IMR-90 (cell line): ENCODE measurements around the gene MAP2K5. TPM values are rescaled to one million over a fixed set of nuclear protein-coding genes. Genes with fewer than 3 reads are reported as not detected.

Source experiments
- ATAC-seq: fragments of 200-7000 bp; cut with Tn5 transposase; 2 replicates; pipeline ENCODE4 v1.9.1; 2020; ENCODE audit warnings: low read depth, mild to moderate bottlenecking, moderate library complexity
- BruUV-seq: library from RNA; stranded (reverse); fragments of 400-500 nt; replicated peaks from 2 replicates; lab custom pipeline; 2021; lab: Mats Ljungman, UMichigan
- CTCF ChIA-PET: fragments of 300-600 bp; formaldehyde crosslinking; extraction: SDS; loops from one replicate; lab custom pipeline; 2021; ENCODE audit warnings: antibody characterized with exemption; lab: Yijun Ruan, JAX
- POLR2A ChIA-PET: fragments of 300-600 bp; sonication (Branson Sonifier 250); formaldehyde crosslinking; loops from one replicate; lab custom pipeline; 2022; ENCODE audit warnings: antibody characterized with exemption; ENCODE audit not compliant: unreplicated experiment; lab: Charles Lee
- DNase-seq: peaks from one replicate; pipeline ENCODE4 v3.0.0; 2013
- H2AFZ ChIP-seq: replicated peaks from 2 replicates; pipeline ENCODE3; 2013; ENCODE audit warnings: low read length, mild to moderate bottlenecking; ENCODE audit not compliant: poor library complexity
- H2AK5ac ChIP-seq: 2 replicates; pipeline ENCODE4 v1.6.1; 2013; ENCODE audit warnings: low read depth, low read length, inconsistent platforms
- H2AK9ac ChIP-seq: replicated peaks from 2 replicates; pipeline ENCODE3; 2013; ENCODE audit warnings: mild to moderate bottlenecking, low read depth, low read length, moderate library complexity; ENCODE audit not compliant: poor library complexity
- H2BK120ac ChIP-seq: 2 replicates; pipeline ENCODE4 v1.6.1; 2013; ENCODE audit warnings: low read depth, low read length, inconsistent platforms
- H2BK15ac ChIP-seq: 3 replicates; pipeline ENCODE4 v1.6.1; 2013; ENCODE audit warnings: low read depth, low read length, inconsistent platforms
- H2BK20ac ChIP-seq: 2 replicates; pipeline ENCODE4 v1.6.1; 2013; ENCODE audit warnings: low read depth, mild to moderate bottlenecking, inconsistent platforms, low read length, moderate library complexity
- H2BK5ac ChIP-seq: 2 replicates; pipeline ENCODE4 v1.6.1; 2013; ENCODE audit warnings: mild to moderate bottlenecking, low read depth, low read length, inconsistent platforms; ENCODE audit not compliant: poor library complexity, severe bottlenecking
- H3K14ac ChIP-seq: replicated peaks from 2 replicates; pipeline ENCODE4 v1.6.1; 2013; ENCODE audit warnings: low read depth, low read length, inconsistent platforms
- H3K18ac ChIP-seq: 2 replicates; pipeline ENCODE4 v1.6.1; 2013; ENCODE audit warnings: low read depth, low read length, control low read depth
- H3K23ac ChIP-seq: 2 replicates; pipeline ENCODE4 v1.6.1; 2013; ENCODE audit warnings: low read depth, low read length, inconsistent platforms
- H3K27ac ChIP-seq: 2 replicates; pipeline ENCODE4 v1.5.1; 2013; ENCODE audit warnings: mild to moderate bottlenecking, control low read depth, low read length; ENCODE audit not compliant: insufficient read depth
- H3K27me3 ChIP-seq: 2 replicates; pipeline ENCODE4 v1.6.1; 2013; ENCODE audit warnings: low read length; ENCODE audit not compliant: control insufficient read depth, insufficient read depth
- H3K36me3 ChIP-seq: 2 replicates; pipeline ENCODE4 v1.6.1; 2013; ENCODE audit warnings: low read length, mixed read lengths; ENCODE audit not compliant: control insufficient read depth, insufficient read depth
- H3K4ac ChIP-seq: 2 replicates; pipeline ENCODE4 v1.6.1; 2013; ENCODE audit warnings: low read depth, low read length, inconsistent platforms
- H3K4me1 ChIP-seq: 2 replicates; pipeline ENCODE4 v1.6.1; 2013; ENCODE audit warnings: low read length, mixed read lengths; ENCODE audit not compliant: control insufficient read depth, insufficient read depth
- H3K4me2 ChIP-seq: 2 replicates; pipeline ENCODE4 v1.6.1; 2013; ENCODE audit warnings: low read depth, mild to moderate bottlenecking, control low read depth, low read length, moderate library complexity
- H3K4me3 ChIP-seq: 2 replicates; pipeline ENCODE4 v1.5.1; 2013; ENCODE audit warnings: low read depth, mild to moderate bottlenecking, control low read depth, low read length, moderate library complexity; ENCODE audit not compliant: insufficient read depth
- H3K56ac ChIP-seq: 2 replicates; pipeline ENCODE4 v1.6.1; 2013; ENCODE audit warnings: low read length, inconsistent platforms; ENCODE audit not compliant: insufficient read depth; ENCODE audit errors: extremely low read depth
- H3K79me1 ChIP-seq, 2 experiments: 2 replicates each; pipeline ENCODE4 v1.6.1; 2013; ENCODE audit warnings: low read length in 2 of 2, inconsistent platforms in 1 of 2, low read depth in 1 of 2
- H3K9ac ChIP-seq: 2 replicates; pipeline ENCODE4 v1.6.1; 2013; ENCODE audit warnings: low read depth, low read length, control low read depth
- H3K9me1 ChIP-seq: 2 replicates; pipeline ENCODE4 v1.6.1; 2013; ENCODE audit warnings: low read length, inconsistent platforms; ENCODE audit not compliant: insufficient read depth
- H3K9me3 ChIP-seq: 2 replicates; pipeline ENCODE4 v1.6.1; 2013; ENCODE audit warnings: low read length; ENCODE audit not compliant: control insufficient read depth, insufficient read depth
- H4K20me1 ChIP-seq: 2 replicates; pipeline ENCODE4 v1.6.1; 2013; ENCODE audit warnings: low read length, inconsistent platforms; ENCODE audit not compliant: insufficient read depth
- H4K5ac ChIP-seq: 2 replicates; pipeline ENCODE4 v1.6.1; 2013; ENCODE audit warnings: mild to moderate bottlenecking, low read depth, low read length, control low read depth
- H4K8ac ChIP-seq, 2 experiments: 2 replicates each; pipeline ENCODE4 v1.6.1; 2013; ENCODE audit warnings: low read depth in 2 of 2, low read length in 2 of 2, control low read depth in 1 of 2, inconsistent platforms in 1 of 2
- H4K91ac ChIP-seq: 2 replicates; pipeline ENCODE4 v1.6.1; 2013; ENCODE audit warnings: low read depth, low read length, inconsistent platforms; ENCODE audit not compliant: insufficient read depth
- CEBPB ChIP-seq: IDR thresholded peaks from 2 replicates; pipeline ENCODE4 v1.6.1; 2012; ENCODE audit warnings: low read depth, low read length, improper control_type of control experiment
- CHD1 ChIP-seq: IDR thresholded peaks from 2 replicates; pipeline ENCODE4 v1.6.1; 2012; ENCODE audit warnings: low read depth, low read length, improper control_type of control experiment
- CTCF ChIP-seq: conservative IDR thresholded peaks from 2 replicates; pipeline ENCODE4 v1.5.1; 2012; ENCODE audit warnings: mild to moderate bottlenecking, low read depth, low read length, improper control_type of control experiment
- ELK1 ChIP-seq: fragments of 150-350 bp; IDR thresholded peaks from 2 replicates; pipeline ENCODE4 v1.6.1; 2016; ENCODE audit warnings: low read depth, mild to moderate bottlenecking, low read length, moderate library complexity, borderline replicate concordance
- FOS ChIP-seq: fragments of 150-350 bp; IDR thresholded peaks from 2 replicates; pipeline ENCODE4 v1.6.1; 2016; ENCODE audit warnings: low read depth, low read length
- MAZ ChIP-seq: IDR thresholded peaks from 2 replicates; pipeline ENCODE4 v1.6.1; 2012; ENCODE audit warnings: low read depth, mild to moderate bottlenecking, low read length, improper control_type of control experiment, moderate library complexity, borderline replicate concordance
- MXI1 ChIP-seq: IDR thresholded peaks from 2 replicates; pipeline ENCODE4 v1.6.1; 2012; ENCODE audit warnings: low read depth, mild to moderate bottlenecking, low read length, moderate library complexity, borderline replicate concordance
- RAD21 ChIP-seq: IDR thresholded peaks from 2 replicates; pipeline ENCODE4 v1.6.1; 2012; ENCODE audit warnings: low read length, improper control_type of control experiment
- RCOR1 ChIP-seq: IDR thresholded peaks from 2 replicates; pipeline ENCODE4 v1.6.1; 2012; ENCODE audit warnings: mild to moderate bottlenecking, low read length, improper control_type of control experiment; ENCODE audit not compliant: insufficient replicate concordance
- SMC3 ChIP-seq: fragments of 150-350 bp; IDR thresholded peaks from 2 replicates; pipeline ENCODE4 v1.6.1; 2016; ENCODE audit warnings: low read depth, mild to moderate bottlenecking, antibody characterized with exemption, low read length, moderate library complexity
- USF2 ChIP-seq: fragments of 150-350 bp; IDR thresholded peaks from 2 replicates; pipeline ENCODE4 v1.6.1; 2017; ENCODE audit warnings: mild to moderate bottlenecking, antibody characterized with exemption, low read length, low read depth
- dilution Hi-C: fragments of 300-500 bp; cut with HindIII; formaldehyde crosslinking; loops from one replicate; pipeline ENCODE4 v1.14.3; 2018; ENCODE audit warnings: low sequenced_read_pairs; ENCODE audit not compliant: unreplicated experiment
- in situ Hi-C: fragments of 300-500 bp; cut with MboI; formaldehyde crosslinking; loops from 3 replicates; pipeline ENCODE4 v1.14.3; 2019; ENCODE audit warnings: low sequenced_read_pairs, inconsistent platforms, mixed read lengths
- intact Hi-C: fragments of 100-400 bp; cut with micrococcal nuclease; formaldehyde crosslinking; loops from 2 replicates; pipeline ENCODE4 v1.10.0; 2022
- polyA plus RNA-seq, 3 experiments: library from polyadenylated mRNA; depleted of rRNA; stranded (reverse); fragments of >200 nt; gene quantifications; 2 replicates each; pipeline ENCODE4 v1.2.3, GENCODE V29; 2012; ENCODE audit warnings: low replicate concordance in 1 of 3
- total RNA-seq: library from RNA; depleted of rRNA; stranded (reverse); fragments of >200 nt; gene quantifications from 2 replicates; pipeline ENCODE4 v1.2.3, GENCODE V29; 2012

Gene MAP2K5
- total and polyA plus RNA-seq, 2 of the 4 experiments (the other 2 are of a cell fraction): 1.6 to 6.1 TPM

GRCh38 chr15:67592245-67592644 lies 49.7 kb downstream of the MAP2K5 start:
- dilution Hi-C loops: no loop called here
- H3K4me2 ChIP-seq: no peak overlapping the region
- no peak overlapping the region for H4K91ac ChIP-seq
- H3K4ac ChIP-seq: no peak overlapping the region
- H3K14ac ChIP-seq: no peak overlapping the region
- POLR2A ChIA-PET: no interaction called here
- no peak overlapping the region for H2AK5ac ChIP-seq
- in situ Hi-C loops: no loop called here
- no peak overlapping the region for H3K27ac ChIP-seq
- CTCF ChIA-PET: interaction anchor here (0.6 to 1.2 kb wide), 2 partner anchors 22 to 26 kb away, joined by 3 read pairs; no protein-coding TSS in a partner anchor
- H3K9me1 ChIP-seq: peaks cover 4% of the 10 kb centered on the region; the same call in 1 of the 2 replicates
- H2BK5ac ChIP-seq: no peak overlapping the region
- no peak overlapping the region for H2BK20ac ChIP-seq
- ATAC-seq (no peak), DNase-seq (no peak)
- H3K27me3 ChIP-seq: no peaks in the 10 kb centered on the region
- BruUV-seq: no TSS peak
- TF ChIP-seq CEBPB (no peak), USF2 (no peak), RAD21 (no peak), SMC3 (no peak), CTCF (no peak), MAZ (no peak), RCOR1 (no peak), ELK1 (no peak), CHD1 (no peak), MXI1 (no peak), FOS (no peak)
- no peak overlapping the region for H4K5ac ChIP-seq
- H4K8ac ChIP-seq: no peak overlapping the region
- H3K9ac ChIP-seq: no peak overlapping the region
- H3K18ac ChIP-seq: no peak overlapping the region
- no peak overlapping the region for H2AK9ac ChIP-seq
- H3K9me3 ChIP-seq: no peaks in the 10 kb centered on the region
- H3K79me1 ChIP-seq: no peaks in the 10 kb centered on the region
- peaks cover 5% of the 10 kb centered on the region for H3K4me1 ChIP-seq
- no peak overlapping the region for H3K4me3 ChIP-seq
- no peak overlapping the region for H2AFZ ChIP-seq
- no peak overlapping the region for H2BK15ac ChIP-seq
- H3K23ac ChIP-seq: no peak overlapping the region
- H2BK120ac ChIP-seq: no peak overlapping the region
- H4K20me1 ChIP-seq: no peaks in the 10 kb centered on the region; the same call in 1 of the 2 replicates
- peaks cover 18% of the 10 kb centered on the region for H3K36me3 ChIP-seq
- intact Hi-C loops: no loop called here
- no peak overlapping the region for H3K56ac ChIP-seq
